GM18511 (cell line): Measurements from ENCODE around the gene PRKCE.

Experiments
- ATAC-seq: cut with Tn5 transposase; IDR thresholded peaks from one replicate; pipeline ENCODE4 v1.9.1; 2021; ENCODE audit warnings: mild to moderate bottlenecking, moderate library complexity; ENCODE audit not compliant: unreplicated experiment

Gene PRKCE

DNA sequence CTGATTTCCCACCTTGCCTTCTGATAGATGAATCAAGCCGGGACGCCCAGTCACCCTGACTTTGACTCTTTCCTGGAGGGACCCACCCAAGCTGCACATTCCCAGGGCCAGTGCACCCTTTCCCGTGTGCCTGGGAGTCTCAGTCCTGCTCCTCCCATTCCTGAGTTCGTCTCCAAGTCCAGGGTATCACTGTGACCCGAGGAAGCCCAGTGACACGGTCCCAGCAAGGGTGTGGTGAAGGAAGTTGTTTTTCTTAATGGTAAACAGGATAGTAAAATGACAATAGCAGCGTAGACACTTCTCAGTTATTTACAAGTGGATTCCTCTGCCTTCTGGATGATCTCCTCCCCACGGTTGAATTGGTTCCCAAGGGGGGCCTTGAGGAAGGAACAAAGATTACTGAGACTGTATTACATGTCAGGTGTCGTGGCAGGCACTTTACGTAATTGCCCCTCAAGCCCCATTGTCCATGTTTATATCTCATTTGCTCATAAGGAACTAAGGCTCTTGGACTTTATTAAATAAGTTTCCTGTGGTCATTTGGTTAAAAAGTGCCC is 123.3 kb downstream of the PRKCE start:
- no peak for ATAC-seq

DNA sequence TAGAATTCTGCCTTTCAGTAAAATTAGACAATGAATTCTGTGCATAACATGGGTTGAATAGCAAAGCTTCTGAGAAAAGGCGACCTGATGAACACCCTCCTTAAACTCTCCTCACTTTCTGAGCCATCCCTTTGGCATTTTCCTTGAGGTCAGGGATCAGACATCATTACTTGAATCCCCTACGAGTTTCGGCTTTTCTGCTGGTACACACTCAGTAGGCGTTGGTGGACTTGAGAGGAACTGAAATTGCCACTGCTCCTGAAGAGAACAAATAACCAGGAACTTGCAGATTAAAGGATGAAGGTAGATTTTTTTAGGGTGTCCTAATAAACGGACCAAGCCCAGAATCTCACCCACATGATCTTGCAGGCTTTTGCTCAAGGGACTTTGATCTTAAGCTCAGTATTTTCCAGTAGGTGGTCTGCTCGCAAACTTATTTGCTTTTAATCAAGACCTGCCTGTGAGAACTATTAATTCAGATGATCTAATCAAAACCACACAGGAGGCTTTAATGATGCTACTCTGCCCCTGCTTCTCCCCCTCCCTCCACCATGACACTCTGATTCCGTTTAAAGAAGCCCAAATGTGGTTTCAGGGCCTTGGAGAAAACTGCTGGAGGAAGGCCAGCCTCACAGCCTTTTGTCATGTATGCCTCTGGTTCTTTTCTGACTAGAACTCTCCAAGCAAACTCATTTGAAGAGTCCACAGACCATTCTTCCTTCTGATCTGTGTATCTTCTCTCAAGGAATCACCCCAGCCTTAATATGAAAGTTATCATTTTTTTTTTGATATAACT is 124.9 kb downstream of the PRKCE start:
- no peak for ATAC-seq

DNA sequence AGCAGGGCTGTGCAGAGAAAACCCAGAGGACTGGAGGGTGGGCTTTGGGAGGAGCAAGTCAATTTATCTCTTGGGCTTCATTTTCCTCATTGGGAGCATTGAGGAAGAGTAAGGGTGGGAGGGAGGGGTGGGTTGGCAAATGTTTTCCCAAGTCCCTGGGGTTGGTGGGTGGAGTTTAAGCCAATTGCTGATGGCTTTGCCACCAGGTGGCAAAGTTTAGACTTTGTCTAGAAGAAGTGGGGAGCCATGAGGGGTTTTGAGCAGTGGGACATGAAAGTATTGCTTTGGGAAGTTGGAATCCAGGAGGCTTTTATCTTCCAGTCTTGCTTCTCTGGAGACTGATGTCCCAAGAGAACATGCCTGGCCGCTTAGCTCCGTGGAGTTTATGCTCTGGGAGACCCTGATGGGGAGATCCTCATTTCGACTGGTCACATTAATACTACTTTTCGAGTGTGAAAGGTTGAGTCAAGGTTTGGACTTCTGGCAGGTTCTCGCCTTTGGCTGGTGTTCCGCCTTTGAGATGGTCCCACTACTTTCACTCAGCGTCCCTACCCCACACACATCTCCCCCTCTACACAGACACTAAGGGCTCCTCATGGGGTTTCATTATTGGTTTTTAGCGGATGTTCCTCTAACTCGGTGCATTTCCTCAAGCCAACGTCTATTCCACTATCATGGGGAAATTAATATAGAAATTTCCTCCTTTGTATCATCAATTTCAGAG is 126.7 kb downstream of the PRKCE start:
- no peak for ATAC-seq

DNA sequence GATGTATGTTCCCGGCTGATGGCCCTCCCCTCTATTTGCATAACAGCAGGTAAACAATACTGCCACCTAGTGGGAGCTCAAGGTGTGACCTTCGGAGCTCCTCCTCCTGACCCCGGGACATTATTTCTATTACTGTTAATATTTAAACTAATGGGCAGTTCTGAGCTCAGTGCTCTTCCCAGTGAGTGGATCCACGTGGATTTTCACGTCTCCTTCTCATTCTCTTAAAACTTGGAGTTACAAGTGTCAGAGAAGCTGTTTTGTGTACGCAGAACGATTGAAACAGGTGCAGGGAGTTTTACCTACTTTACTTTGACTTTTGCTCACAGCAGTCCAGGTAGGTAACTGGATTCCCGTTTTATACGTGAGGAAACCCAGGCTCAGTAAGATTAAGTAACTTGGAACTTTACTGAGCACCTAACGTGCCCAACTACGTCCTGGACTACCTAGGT is 127.3 kb downstream of the PRKCE start:
- no peak for ATAC-seq

DNA sequence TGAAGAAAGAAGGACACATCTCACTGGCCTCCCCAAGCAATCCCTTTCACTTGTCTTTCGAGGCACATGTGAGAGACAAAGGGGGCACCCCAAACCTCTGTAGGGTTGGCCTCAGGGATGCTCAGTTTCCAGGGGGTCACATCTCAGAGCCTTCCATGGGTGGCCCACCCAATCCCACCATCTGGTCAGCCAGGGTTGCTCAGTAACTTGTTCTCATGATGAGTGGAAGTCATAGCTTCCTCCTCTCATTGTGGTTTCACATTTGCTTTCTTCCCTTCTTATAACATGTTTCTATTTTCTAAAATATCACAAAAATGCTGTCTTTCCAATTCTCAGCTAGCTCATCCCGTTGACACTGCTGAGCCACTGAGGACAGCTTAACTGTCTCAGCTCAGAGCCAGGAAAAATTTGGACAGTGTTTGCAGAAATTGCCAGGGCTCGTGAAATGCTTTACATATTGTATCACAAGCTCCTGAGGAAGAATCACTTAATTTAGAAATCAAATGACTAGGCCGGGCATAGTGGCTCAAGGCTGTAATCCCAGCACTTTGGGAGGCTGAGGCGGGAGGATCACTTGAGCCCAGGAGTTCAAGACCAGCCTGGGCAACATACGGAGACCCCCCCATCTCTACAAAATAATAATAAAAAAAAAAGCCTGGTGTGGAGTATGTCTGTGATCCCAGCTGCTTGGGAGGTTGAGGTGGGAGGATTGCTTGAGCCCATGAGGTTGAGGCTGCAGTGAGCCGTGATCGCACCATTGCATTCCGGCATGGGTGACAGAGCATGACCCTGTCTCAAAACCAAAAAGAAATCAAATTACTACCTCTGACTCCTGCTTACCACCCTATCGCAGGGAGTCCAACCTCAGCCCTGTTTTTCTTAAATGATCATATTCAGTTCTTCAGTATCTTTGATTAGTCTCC is 129.3 kb downstream of the PRKCE start:
- ATAC-seq = peak; percentile 60

DNA sequence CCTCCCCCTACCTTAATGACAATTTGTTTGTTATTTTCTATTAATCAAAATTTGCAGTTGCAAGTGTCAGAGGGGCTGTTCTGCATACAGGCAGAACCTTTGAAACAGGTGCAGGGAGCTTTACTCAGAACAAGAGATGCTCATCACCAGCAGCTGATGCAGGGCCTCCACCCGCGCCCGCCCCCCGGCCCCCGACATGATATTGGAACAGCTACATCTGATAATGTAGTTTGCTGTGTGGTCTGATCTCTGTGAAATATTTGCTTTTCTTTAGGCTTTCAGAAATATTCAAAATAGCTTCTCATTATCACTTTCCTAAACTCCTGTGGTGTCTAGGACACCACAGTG is 130.0 kb downstream of the PRKCE start:
- ATAC-seq = peak; percentile 58

DNA sequence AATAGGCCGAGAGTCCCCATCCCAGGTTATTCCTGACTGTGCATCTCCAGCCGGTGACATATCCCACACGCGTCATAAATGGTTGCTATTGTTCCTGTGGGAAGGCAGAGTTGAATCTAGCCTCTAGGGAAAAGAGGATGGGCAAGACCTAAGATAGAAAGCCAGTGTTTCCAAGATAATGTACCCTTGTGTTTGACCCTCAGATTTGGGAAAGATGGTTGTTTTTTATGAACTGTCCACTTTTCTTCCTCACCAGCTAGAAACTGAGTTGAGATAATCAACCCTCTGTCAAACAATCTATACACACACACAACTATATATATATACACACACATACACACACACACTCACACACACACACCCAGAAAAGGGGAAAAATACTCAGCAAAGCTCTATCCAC is 131.0 kb downstream of the PRKCE start:
- no peak for ATAC-seq

DNA sequence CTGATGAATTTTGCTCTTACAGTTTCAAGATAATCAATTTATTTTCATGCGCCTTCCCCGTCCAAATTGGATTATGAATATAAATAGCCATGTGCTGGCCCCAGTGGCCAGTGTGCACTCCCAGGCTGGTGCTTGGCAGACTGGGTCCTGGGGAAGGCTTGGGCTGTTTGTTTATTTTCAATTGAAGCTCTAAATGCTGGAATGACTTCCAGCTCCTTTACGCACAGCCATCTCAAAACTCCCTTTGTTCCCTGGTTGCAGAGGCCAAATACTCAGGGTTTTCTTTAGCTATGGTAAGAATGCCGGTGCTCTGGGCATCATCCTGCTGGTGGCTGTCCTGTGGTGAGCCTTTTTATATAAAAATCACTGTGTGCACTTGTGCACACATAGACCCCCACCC is 131.5 kb downstream of the PRKCE start:
- ATAC-seq = no peak

DNA sequence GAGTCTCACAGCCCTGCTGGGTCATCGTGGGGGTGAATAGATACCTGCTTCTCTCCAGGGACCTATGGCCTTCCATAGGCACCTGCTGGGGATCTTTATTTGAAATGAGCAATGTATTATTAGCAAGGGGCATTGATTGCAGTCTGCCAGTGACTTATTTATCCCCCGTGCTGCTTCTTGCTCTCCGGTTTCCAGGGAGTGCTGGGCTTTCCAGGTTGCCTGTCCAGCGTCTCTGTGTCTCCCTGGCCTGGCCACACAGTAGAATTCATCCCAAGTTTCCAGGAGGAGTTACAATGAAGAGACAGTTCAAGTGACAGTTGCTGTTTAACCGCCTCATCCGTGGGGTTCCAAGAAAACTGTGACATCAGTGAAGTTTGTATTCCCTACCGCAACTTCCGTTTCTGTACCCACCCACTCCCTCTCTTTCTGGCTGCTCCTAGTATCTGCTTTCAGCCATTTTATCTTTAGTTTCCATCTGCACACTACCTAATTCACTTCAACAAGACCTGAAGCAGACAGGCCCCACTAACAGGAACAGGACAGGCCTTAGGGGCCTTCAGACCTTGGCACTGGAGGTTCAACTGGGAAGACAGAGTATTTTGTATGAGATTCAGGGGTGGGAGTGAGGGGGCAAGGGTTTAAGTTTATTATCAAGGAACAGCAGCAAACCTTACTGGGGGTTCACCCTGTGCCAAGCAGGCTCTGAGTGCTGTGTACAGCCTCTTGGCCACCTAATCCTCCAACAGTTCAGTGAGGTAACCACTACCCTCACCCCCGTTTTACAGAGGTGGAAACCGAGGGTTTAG is 134.8 kb downstream of the PRKCE start:
- no peak for ATAC-seq

DNA sequence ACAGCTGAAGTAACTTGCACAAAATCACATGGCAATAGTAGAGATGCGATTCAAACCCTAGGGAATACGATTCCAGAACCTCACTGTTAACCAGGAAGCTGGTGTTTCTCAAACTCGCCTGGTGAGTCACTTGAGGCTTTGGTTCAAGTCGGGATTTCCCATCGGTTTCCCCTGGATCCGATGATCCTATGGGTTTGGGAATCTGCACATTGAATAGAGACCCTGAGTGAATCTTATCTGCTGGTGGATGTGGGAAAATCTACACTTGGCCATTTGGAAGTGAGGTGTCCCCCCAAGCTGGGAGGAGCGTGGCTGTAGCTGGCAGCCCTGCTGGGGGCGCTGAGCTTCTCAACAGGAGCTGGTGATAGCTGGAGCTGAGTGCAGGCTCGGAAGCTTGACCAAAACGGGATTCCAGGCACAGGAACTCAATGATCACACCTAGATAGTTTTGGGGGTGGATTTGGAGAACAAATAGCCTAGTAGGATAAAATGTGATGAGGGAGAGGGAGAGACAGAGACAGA is 135.4 kb downstream of the PRKCE start:
- ATAC-seq = no peak

DNA sequence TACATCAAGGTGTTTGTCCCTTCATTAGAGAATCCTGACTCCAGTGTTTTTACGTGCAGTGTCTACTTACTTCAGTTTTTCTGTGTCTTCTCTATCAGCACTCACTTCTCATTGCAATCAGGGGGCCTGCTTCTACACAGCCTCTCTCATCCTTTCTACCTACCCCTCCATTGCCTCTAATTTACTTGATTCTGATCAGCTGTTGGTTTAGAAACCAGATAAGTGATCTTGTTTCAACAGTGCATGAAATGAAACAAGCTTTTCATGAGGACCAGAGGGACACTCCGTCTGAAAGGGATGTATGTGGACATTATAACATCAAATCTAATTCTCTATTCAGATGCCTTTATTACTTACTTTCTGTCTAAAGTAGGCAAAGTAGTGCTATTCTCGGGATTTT is 136.9 kb downstream of the PRKCE start:
- no peak for ATAC-seq

DNA sequence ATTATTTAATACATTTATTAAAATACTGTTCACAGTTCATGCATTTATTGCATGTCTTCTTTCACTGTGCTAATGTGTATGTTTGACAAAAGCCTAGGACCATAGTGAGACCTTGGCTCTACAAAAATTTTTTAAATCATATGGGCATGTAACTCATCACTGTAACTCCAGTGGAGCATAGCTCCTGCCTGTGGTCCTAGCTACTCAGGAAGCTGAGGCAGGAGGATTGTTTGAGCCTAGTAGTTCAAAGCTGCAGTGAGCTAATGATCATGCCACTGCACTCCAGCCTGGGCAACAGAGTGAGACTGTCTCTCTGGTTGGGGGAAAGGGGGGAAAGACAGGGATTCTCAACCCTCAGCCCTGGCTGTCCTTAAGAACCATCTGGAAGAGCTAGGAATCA is 137.8 kb downstream of the PRKCE start:
- no peak for ATAC-seq

DNA sequence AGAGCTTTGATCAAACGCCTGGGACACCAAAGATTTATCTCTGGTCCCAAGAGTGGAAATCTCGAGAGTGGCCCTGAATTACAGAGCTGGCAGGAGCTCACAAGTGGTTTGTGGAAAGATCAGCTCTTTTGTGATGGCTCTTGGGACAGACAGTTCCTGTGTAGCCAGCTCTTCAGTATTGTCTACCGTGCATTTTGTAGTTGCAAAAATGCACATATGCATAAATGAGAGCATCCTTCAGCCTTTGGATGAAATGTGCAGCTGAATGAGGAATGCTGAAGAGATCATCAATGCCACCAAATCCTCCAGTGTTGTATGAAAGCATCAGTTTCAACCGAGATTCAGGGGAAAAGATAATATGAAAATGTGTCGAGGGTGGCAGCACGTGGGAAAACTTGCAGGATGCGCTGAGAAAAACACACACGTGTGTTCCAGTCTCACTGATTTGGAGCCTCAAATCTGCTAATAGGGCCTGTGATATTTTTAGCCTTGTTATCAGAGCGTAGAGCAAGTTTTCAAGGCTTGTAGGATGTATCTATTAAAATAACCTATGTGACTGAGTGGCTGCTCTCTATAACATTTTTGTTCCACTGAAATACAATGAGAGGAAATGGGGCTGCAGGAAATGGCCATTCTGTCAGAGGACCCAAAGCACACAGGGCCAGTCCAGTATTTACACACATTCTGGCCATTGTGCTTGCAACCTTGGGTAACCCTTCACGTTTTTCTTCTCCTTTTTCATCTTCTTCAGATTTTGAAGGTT is 138.7 kb downstream of the PRKCE start:
- ATAC-seq = no peak

DNA sequence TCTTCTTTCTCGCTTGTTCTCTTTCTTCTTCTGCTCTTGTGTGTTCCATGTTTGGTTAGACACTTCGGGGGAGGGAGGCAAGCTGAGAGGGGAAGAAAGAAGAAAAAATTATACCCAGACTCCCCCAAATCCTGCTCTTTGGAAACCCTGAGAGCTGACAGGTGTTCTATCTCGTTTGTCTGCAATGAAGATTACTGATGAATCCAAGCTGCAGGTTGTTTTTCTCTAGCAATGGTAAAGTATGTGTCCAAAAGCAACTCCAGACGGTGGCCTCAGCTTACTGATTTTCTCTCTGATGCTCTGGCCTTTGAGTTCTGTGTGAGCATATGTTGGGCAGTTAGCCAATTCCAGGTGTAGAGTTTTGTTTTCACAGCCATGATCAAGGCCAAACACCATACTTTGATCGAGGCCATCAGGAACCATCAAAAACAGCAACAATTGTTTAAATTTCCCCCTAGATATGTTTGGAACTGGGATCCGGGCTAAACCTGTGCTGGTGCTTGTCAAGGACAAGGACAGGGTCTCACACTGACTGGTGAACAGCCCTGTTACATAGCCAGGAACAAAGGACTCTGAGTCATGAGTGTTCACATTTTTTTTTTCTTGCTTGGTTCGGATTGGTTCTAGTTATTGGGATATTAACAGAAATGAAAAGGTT is 142.0 kb downstream of the PRKCE start:
- ATAC-seq = no peak

DNA sequence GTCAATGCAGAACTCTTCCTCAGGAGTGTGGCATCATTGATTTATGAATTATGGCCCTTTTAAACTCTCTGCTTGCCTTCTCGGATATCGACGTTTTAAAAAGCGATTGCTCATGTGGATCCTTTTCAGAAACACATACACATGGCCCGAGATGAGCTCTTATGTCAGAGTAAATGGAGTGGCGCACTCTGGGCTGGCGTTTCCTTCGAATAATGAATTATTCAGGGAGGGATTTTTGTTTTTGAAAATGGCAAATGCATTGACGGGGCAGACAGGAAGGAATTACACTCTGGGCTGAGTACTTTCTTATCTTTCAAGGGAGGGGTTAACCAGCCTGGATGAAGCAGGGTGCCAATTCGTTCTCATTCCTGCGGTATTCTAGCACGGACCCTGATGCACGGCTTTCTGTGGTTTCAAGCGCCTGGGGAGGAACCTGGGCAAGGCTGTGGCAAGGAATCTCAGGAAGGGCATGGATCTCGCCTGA is 142.7 kb downstream of the PRKCE start:
- ATAC-seq = no peak

DNA sequence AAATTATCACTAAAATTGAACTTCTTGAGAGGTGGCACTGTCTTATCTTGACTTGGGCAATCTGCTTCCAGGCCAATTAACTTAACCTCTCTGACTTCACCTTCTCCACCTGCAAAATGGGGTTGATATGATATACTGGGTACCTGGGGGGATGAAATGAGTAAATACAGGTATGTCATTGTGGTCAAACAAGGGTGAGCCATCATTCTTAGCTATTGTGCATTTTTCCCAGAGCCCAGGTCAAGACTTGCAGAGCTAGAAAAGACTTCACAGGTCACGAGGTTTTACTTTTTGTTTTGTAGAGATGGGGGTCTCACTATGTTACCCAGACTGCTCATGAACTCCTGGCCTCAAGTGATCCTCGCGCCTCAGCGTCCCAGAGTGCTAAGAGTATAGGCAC is 145.0 kb downstream of the PRKCE start:
- no peak for ATAC-seq

DNA sequence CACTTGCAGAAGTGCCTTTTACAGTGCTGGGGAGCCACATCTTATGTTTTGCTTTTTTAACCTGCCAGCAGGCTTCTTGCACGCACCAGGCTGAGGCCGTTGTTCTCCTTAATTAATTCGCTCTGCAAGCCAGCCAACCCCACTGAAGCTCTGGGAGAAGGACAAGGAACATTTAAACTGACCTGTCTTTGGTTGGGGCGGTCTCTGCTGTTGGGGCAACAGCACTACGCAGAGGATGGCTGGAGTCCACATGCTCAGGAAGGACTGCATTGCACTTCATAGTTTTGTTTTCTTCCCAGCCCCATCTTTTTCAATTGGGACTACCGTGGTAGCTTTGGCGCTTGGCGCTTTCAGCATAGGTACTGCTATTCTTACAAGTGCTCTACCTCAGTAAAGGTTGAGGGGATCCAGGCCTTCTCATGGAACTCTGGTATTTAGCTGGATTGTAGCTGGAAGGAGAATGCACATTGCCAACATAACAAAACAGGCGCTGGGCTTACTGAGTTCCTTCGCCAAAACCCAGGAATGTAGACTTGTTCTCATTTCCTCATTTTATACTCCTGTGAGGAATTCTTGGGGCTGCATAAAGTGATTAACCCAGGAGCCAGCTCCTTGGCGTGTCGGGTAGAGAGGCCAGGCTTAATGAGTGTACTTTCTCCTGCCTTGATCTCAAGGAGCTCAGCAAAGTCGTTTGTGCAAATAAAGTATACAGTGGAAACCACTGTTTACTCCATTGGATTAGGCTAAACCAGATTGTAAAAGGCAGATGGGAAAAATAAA is 146.2 kb downstream of the PRKCE start:
- no peak for ATAC-seq
